Upper lobe of right lung (tissue), 1 donor: ENCODE data around the gene FHIP1A. TPM values are rescaled to one million over a fixed set of nuclear protein-coding genes. Genes with fewer than 3 reads are reported as not detected.

Experiments
- ATAC-seq: fragments of 200-7000 bp; cut with Tn5 transposase; one replicate; pipeline ENCODE4 v1.9.1; 2020; ENCODE audit warnings: mild to moderate bottlenecking, moderate library complexity
- DNase-seq: peaks from one replicate; pipeline ENCODE4 v3.0.0-alpha.2; 2020
- H3K27ac ChIP-seq: fragments of 200-600 bp; one replicate; pipeline ENCODE4 v1.8.0; 2022
- H3K27me3 ChIP-seq: fragments of 200-600 bp; one replicate; pipeline ENCODE4 v1.8.0; 2022; ENCODE audit warnings: mild to moderate bottlenecking
- H3K36me3 ChIP-seq: fragments of 200-600 bp; one replicate; pipeline ENCODE4 v1.8.0; 2022
- H3K4me1 ChIP-seq: fragments of 200-600 bp; one replicate; pipeline ENCODE4 v1.8.0; 2022
- H3K4me3 ChIP-seq: fragments of 200-600 bp; one replicate; pipeline ENCODE4 v1.8.0; 2022; ENCODE audit warnings: mild to moderate bottlenecking
- H3K9me3 ChIP-seq: fragments of 200-600 bp; one replicate; pipeline ENCODE4 v1.8.0; 2022
- intact Hi-C: fragments of 100-400 bp; cut with DNase I; formaldehyde crosslinking; loops from one replicate; pipeline ENCODE4 v1.11.0; 2022
- total RNA-seq: library from RNA; stranded (reverse); fragmentation: NEBNext Ultra II Directional; extraction: Animal tissue kit (Norgen Biotek cat#: 25700); gene quantifications from one replicate; pipeline ENCODE4 v1.2.1, GENCODE V29; 2021
- TF ChIP-seq, protein P1 (sequence below): fragments of 200-600 bp; IDR thresholded peaks from one replicate; pipeline ENCODE4 v1.8.0; 2022; ENCODE audit warnings: antibody characterized with exemption
- donor health status: DM: no; HTN: yes; CAD: no; lungs with severe emphysema.

FHIP1A gene
- total RNA-seq, 1 donor from 2014 or later: 18.4 TPM

- Histone ChIP-seq H3K36me3 (no peaks in the 10 kb centered on the region), H3K27ac (no peak overlapping the region), H3K4me3 (no peak overlapping the region), H3K4me1 (no peaks in the 10 kb centered on the region), H3K27me3 (no peaks in the 10 kb centered on the region), H3K9me3 (no peaks in the 10 kb centered on the region)
- TF ChIP-seq, protein P1, sequence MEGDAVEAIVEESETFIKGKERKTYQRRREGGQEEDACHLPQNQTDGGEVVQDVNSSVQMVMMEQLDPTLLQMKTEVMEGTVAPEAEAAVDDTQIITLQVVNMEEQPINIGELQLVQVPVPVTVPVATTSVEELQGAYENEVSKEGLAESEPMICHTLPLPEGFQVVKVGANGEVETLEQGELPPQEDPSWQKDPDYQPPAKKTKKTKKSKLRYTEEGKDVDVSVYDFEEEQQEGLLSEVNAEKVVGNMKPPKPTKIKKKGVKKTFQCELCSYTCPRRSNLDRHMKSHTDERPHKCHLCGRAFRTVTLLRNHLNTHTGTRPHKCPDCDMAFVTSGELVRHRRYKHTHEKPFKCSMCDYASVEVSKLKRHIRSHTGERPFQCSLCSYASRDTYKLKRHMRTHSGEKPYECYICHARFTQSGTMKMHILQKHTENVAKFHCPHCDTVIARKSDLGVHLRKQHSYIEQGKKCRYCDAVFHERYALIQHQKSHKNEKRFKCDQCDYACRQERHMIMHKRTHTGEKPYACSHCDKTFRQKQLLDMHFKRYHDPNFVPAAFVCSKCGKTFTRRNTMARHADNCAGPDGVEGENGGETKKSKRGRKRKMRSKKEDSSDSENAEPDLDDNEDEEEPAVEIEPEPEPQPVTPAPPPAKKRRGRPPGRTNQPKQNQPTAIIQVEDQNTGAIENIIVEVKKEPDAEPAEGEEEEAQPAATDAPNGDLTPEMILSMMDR: no peak
- DNase-seq (no peak), ATAC-seq (peak; percentile 78)
- intact Hi-C loops: no loop called here
These were observed 21.1 kb downstream of the FHIP1A start for GRCh38 chr4:151429957-151430570.

DNA sequence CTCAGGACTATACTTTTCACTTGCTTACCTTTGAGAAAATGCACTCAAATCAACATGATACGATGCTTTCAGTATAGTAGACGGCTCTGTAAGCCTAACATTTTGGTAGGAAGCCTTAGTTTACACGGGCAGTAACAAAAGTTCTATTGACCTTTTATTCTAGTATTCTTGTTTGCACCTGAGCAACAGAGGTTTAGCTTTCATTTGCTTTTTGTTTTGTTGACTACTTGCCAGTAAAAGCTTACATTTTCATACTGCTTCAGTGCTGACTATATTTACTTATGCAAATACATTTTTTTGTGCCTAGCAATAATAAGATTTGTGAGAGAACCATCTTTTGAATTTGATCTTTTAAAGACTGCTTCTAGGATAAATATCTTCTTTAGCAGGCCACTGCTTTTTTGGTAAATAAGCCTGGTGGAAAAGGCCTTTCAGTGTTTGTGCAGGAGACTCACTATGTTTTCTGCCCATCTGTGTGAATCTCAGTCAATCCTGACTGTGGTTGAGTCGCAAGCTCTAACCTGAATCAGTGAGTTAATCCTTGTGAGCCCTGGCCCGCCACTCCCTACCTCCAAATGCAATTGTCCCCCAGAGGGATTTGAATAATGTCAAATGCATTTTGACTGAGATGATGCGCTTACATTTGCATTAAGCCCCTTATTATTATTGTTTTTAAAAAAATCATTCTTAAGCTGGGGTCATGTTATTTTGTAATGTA, 21.9 kb downstream of the FHIP1A start:
- Histone ChIP-seq H3K27me3 (no peaks in the 10 kb centered on the region), H3K9me3 (no peaks in the 10 kb centered on the region), H3K4me3 (no peak overlapping the region), H3K4me1 (no peaks in the 10 kb centered on the region), H3K27ac (no peak overlapping the region), H3K36me3 (no peaks in the 10 kb centered on the region)
- TF ChIP-seq, protein P1: no peak
- no peak for DNase-seq
- ATAC-seq: no peak
- intact Hi-C loops: no loop called here

DNA sequence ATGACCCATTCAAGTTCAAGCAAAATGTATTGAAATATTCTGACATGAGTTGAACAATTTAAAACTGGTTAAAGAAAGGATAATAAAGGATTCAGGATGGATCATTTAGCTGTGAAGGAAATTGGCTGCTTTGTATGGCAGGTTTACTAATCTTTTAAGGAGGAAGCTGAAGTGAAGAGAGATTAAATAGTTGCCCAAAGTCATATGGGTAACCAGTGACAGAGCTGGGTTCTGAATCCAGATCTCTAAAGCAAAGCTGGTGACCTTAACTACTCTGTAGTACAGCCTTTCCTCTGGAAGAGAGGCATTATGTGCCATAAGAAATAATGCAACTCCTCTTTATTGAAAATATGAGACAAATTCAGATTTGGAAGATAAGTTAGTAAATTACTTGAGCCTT, 22.8 kb downstream of the FHIP1A start:
- H3K4me1 ChIP-seq: no peaks in the 10 kb centered on the region
- ATAC-seq (no peak), DNase-seq (no peak)
- H3K4me3 ChIP-seq: no peak overlapping the region
- no peaks in the 10 kb centered on the region for H3K36me3 ChIP-seq
- no peaks in the 10 kb centered on the region for H3K27me3 ChIP-seq
- TF ChIP-seq, protein P1: no peak
- H3K9me3 ChIP-seq: no peaks in the 10 kb centered on the region
- no peak overlapping the region for H3K27ac ChIP-seq
- intact Hi-C loops: no loop called here

DNA sequence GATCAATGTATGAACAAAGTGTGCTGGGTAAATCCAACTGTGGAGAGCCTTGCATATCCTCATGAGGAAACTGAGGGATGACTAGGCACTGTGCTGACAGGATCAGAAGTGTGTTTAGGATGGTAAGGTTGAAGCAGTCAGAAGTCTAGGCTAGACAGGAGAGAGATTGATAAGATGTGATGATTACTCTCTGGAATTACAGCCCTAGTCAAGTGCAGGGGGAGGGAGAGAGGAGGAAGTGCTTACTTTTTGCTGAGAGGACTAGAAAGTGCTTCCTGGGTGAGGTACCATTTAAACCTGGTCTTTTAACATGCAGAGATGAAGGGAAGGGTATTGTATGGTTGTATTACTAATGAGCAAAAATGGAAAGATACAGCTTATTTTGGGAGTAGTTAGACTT, 23.7 kb downstream of the FHIP1A start:
- no peaks in the 10 kb centered on the region for H3K4me1 ChIP-seq
- no peak overlapping the region for H3K27ac ChIP-seq
- DNase-seq (no peak), ATAC-seq (peak; percentile 23)
- TF ChIP-seq, protein P1: no peak
- H3K27me3 ChIP-seq: no peaks in the 10 kb centered on the region
- intact Hi-C loops: no loop called here
- H3K36me3 ChIP-seq: no peaks in the 10 kb centered on the region
- no peaks in the 10 kb centered on the region for H3K9me3 ChIP-seq
- H3K4me3 ChIP-seq: no peak overlapping the region

DNA sequence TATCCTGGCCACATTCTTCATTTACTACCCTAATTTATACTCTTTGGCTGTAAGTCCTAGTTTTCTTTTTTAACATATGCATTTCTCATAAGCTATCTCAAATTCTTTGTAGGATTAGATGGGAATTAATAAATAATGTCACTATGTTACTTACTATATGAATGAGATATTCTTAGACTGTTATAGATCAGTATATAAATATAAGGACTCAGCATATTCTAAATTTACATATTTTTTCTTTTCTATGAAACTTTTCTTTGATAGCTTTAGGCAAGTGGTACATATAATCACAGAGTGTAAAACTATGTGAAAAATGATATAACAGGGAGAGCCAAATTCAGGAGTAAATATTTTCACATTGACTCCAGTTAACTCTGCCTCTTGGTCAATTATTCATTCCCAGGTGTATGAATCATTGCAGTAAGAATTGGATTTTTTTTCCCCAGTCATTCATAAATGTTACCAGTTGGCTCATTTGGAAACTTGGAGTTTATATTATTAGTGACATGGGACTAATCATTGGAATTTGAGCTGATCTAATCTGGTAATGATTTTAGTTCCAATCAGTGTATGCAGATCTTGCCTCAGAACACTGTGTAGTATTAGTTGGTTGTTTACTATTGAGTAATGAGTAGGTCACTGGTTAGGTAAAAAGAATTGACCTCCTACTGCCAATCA, 25.3 kb downstream of the FHIP1A start:
- no peak for ATAC-seq
- Histone ChIP-seq H3K9me3 (no peaks in the 10 kb centered on the region), H3K4me1 (no peaks in the 10 kb centered on the region), H3K27ac (no peak overlapping the region), H3K27me3 (no peaks in the 10 kb centered on the region), H3K36me3 (no peaks in the 10 kb centered on the region), H3K4me3 (no peak overlapping the region)
- intact Hi-C loops: no loop called here
- TF ChIP-seq, protein P1: no peak
- DNase-seq: no peak
